GM21360 (cell line): ENCODE data around the gene TMEFF2.

ENCODE experiments used
- ATAC-seq: cut with Tn5 transposase; IDR thresholded peaks from one replicate; pipeline ENCODE4 v1.9.1; 2021; ENCODE audit warnings: mild to moderate bottlenecking, moderate library complexity; ENCODE audit not compliant: unreplicated experiment

Gene TMEFF2

DNA sequence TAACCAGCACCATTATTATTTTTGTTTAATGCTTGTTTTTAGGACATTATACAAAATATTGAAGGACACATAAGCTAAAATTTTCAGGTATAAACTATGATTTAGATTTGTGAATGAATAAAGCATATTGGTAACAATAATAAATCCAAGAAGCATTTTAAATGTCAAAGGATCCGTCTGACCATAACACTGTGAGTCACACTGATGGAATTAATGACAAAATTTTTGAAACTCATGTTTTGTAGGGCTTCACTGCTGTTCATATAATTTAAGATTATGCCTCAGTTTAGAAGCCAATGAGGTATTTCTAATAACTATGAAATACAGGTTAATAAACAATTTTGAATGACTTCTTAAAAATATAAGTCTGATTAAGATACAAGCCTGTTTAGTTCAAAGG lies 124.6 kb downstream of the TMEFF2 start:
- ATAC-seq: no peak

DNA sequence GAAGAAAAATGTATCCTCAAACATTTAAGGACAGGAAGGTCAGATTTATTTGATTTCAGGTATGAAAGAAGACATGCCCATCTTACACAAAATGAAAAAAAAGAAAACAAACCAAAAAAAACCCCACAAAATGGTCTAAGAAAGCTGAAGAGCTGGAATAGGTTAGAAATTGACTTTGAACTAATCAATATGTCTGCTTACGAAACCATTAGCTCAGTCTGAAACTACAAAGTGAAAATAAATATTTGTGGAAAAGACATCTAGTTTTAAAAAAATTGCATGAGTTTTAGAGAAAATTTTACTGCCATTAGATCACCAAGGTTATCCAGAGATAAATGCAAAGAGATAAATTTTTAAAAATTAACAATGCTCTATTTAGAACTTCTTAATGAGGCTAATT lies 125.3 kb downstream of the TMEFF2 start:
- ATAC-seq: no peak

DNA sequence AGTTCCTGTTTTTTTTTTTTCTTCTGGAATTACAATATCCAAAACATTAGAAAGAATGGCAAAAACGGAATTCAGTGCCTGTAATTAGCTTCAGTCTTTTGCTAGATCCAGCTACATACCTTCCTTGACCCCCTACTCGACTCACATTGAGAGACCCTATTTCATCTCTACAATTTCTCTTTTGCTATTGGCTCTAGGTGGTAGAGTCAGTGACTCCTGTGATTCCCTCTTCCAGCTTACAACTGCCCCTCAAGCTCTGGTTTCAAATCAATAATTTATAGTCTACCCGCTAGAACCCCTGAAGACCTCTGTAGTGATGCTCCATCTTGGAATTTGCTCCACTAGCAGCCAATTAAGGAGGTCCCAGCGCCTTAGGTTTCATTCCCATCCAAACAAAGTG lies 125.8 kb downstream of the TMEFF2 start:
- no peak for ATAC-seq

DNA sequence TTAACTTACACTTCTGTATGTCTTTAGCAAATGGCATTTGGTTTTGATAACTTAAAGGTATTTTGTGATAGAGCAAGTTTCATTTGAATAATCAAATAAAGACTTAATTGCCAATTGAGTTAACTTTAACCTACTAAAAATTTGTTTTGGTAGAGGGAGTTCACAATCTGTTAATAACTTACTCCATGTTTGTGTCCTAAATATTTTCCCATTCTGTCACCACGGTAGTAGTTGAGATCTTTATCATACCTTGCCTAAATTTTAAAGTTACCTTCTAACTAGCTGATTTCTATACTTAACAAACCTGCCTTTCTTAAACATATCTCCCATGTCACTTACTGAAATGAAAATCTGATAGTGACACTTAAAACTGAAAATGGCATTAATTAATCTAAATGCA lies 127.1 kb downstream of the TMEFF2 start:
- no peak for ATAC-seq

DNA sequence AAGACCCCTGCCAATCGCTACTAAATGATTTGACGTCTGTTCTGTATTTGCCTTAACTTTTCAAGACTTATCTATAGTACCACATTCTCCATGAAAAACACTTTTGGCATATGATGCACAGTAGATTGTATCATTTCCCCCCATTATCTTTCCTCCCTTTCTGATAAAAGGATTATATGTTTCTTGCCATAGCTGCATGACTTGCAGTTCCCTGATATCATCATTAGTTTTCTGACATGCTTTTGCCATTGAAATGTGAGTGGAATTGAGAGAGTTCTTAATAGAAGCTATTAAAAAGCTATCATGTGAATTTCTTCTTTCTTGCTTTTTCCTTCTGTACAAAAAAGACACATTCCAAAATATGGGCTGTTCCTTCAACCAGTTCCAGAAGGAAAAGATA lies 130.3 kb downstream of the TMEFF2 start:
- ATAC-seq: no peak

DNA sequence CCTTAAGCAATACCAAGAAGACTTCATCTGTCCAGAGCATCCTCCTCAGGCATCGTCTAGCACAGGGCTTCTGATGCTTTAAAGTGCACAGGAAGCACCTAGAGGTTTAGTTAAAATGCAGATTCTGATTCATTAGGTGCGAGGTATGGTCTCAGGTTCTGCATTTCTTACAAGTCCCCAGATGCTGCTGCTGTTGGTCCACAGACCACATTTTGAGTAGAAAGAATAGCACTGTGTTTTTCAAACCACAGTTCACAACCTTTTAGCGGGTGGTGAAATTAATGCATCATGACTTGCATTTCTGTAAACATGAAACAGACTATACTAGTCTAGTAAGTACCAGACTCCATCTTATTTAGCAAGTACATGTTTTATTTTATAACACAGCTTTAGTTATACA lies 134.6 kb downstream of the TMEFF2 start:
- ATAC-seq: no peak

DNA sequence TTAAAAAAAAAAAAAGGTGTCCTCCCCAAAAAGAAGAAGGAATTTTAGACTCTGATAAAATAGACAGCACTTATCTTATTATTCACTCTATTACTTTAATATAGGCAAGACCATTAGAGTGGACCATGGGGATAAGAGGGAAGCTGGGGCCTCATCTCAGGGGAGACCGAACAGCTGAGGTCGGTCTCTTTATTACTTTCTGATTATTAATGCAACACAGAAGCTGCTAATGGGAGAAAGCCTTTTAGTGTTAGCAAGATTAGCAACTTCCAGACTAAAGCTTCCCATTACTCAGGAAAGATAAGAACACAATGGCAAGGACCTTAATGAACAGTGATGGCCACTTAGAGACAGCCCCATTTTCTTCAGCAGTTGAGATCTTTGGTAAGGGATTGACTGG lies 135.5 kb downstream of the TMEFF2 start:
- ATAC-seq: no peak

DNA sequence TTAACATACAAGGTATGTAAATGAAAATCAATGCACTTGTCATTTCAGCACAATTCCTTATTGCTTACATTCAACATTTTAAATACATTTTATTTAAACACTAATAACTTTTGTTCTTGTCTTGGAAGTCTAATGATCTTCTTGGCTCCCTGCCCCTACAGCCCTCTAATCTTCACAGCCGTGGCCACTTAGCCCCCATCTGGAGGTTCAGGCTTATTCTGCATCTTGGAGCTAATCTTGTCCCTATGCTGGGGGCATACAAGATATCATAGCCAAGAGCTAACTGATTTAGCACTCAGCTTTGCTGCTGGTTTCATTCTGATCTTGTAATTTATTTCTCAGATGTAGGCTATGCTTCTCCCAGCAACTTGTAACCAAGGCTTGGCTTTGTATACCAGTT lies 140.8 kb downstream of the TMEFF2 start:
- ATAC-seq: no peak

DNA sequence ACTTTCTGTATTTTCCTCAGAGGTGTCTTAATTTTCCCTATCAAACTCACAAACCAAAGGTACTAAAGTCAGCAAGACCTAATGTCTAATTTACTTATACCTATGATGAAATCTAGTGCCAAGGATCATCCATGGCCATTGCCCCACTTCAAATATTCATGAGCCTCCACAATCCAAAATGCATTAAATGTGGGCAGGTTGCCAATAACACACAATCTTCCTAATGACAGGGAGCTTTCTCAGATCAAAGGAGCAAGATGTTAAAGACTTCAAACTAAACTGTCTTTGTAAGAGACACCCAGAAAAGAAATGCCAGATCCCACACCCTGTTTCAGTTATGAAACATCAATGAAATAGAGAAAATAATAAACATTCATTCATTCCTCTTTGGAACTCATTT lies 143.2 kb downstream of the TMEFF2 start:
- no peak for ATAC-seq

DNA sequence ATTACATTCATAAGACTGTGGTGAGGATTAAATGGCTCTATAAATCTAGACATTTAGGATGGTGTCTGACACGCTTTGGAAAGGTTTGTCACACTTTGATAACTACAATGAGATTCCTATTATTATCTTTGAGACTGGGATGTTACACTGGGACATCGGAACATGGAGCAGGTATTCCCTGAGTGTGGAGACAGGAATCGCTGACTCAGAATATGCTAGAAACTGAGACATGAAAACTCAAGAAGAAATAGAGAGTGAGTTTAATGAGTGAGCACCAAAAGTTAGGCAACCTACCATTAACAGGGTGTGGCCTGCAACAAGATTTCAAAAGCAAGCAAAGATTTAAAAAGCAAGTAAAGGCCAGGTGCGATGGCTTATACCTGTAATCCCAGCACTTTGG lies 145.4 kb downstream of the TMEFF2 start:
- no peak for ATAC-seq

DNA sequence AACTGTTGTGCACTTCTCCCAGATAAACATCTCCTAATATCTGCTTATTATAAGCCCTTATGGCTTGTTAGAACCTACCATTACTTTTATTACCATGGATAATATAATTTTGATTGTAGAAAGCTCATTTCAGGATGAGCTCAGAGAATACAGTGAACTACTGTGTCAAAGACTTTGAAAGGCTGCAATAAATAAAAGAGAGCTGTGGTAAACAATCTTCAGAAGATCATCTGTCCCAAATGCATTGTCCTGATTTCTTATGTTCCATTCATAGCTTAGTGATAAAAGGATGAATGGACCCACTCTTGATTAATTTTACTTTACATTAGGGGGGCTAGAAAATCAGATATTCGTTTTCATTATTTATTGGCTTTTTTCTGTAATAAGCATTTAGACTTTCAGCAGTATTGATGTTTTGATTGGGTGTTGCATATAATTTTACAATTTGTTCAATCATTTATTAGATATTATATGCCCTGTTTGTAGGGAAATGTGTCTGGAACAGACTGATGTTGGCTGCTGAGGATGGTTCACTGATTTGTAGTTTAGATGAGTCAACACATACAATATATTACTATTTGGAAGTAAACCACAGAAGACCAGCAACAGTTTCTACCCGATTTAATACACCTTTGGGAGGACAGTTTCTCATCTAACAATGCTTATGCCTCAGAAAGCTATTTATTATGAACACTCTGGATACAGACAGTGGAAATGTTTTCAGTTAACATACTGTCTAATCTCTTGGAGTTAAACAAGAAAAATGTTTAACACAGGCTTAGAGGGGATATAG lies 147.2 kb downstream of the TMEFF2 start:
- ATAC-seq: no peak

DNA sequence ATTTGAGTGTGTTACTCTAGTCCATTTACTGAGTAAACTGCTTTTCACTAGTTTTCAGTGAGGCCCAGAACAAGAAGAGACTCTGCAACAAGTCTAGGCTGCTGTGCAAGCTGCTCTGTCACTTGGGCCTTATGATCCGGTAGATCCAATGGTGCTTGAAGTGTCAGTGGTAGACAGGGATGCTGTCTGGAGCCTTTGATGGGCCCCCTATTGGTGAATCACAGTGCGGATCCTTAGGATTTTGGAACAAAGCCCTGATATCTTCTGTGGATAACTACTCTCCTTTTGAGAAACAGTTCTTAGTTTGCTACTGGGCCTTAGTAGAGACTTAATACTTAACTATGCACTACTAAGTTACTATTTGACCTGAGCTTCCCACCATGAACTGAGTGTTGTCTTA lies 150.2 kb downstream of the TMEFF2 start:
- no peak for ATAC-seq

DNA sequence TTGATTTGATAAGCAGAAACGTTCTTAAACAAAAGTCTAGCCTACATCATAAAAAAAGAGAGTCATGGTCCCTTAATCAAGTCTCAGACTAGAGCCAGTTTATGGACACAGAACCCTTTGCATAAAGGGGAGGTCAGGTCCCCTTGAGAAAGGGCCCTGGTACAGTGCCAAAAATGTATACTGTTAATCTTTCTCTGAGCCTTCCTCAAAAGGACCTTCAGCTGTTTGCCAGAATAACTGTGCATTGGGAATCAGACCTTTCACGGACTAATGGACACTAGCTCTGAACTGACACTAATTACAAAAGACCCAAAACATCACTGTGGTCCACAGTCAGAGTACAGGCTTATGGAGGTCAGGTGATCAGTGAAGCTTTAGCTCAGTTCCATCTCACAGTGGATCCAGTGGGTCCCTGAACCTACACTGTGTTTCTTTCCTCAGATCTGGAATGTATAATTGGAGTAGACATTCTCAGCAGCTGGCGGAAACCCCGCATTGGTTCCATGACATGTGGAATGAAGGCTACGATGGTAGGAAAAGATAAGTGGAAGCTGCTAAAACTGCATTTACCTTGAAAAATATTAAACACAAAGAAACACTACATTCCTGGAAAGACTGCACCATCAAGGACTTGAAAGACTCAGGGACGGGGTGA lies 151.4 kb downstream of the TMEFF2 start:
- no peak for ATAC-seq

DNA sequence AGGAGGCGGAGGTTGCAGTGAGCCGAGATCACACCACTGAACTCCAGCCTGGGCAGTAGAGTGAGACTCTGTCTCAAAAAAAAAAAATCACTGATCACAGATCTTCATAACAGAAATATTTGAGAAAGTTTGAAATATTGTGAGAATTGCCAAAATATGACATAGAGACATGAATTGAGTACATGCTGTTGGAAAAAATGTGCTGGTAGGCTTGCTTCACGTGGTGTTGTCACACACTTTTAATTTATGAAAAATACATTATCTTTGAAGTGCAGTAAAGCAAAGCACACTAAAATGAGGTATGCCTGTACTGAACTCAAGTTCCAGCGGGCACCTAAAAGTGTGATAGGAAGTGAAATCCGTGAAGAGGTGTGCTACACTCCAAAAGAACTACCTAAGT lies 152.6 kb downstream of the TMEFF2 start:
- ATAC-seq: no peak

DNA sequence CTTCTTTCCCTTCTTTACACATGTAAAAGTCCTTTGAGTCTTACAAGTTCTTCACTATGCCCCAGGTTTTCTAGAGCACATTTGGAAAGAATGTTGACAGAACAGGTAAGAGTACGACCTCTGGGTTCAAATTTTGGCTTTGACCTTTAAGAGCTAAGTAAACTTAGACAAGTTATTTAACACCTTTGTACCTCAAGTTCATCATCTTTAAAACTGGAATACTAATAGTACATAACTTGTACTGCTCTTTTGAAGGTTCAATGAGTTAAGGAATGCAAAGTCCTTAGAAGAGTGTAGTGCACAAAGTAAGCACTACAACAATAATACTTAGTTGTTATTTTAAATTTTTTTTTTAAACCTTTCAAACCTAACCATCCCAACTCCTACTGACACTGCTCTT lies 156.6 kb downstream of the TMEFF2 start:
- no peak for ATAC-seq

DNA sequence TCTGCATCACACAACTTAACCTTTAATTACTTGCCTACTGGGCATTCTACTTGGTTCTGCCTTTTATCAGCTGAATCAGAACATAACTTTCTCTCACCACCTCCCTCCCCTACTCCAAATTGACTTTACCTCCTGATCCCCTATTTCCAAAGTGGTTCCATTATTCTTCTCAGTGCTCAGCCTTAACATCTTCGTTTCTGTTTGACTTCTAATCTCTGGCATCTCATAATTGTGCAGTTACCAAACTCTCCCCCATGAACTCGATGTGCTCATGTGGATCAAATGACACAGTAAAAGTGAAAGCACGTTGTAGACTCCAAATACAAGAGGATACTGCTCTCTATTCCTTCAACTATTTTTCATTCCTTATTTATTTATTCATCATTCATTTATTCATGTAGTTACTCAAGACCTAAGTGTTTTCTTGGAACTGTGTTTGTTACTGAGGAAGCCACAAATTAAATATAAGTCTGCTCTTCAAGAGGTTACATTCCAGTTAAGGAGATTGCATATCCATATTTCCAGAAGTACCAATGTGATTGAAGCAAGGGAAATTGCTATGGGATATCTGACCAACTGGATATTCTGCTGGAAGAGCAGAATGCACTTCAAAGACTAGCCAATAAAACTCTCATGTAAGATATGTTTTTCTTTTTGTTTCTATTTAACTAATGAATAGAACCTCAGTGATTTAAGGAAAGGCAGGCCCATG lies 158.8 kb downstream of the TMEFF2 start:
- ATAC-seq: no peak

DNA sequence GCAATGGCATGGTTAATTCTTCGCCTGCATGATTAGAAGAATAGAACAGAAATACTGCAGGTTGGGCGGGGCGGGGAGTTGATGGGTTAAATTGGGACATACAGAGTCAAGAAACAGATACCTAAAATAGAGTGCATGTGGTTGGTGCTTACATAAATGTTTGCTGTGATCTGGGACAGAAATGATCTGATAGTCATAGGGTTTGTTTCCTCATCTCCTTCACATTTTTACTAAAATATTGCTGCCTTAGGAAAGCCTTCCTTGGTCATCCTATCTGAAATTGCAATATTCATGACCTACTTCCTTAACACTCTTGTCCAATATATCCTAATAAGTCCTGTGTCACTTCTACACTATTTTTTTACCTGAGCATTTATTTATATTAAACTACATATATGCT lies 163.9 kb downstream of the TMEFF2 start:
- no peak for ATAC-seq

DNA sequence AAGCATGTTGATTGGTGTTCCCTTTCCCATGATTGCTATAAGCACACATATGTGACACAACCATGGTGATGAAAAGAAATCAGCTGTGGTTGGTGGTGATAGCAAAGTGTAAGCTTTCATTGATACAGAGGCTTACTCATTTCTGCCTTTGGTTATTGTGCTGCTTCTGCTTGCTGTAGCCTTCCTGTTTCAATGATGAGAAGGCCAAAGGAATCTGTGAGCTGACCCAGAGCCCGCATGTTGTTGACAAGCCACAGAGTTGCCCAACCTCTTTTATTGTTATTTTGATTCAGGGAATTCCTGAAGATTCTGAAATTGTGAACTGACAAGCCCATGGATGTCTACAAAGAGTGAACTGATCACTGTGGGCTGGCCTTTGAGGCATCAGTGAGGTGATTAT lies 164.4 kb downstream of the TMEFF2 start:
- no peak for ATAC-seq

DNA sequence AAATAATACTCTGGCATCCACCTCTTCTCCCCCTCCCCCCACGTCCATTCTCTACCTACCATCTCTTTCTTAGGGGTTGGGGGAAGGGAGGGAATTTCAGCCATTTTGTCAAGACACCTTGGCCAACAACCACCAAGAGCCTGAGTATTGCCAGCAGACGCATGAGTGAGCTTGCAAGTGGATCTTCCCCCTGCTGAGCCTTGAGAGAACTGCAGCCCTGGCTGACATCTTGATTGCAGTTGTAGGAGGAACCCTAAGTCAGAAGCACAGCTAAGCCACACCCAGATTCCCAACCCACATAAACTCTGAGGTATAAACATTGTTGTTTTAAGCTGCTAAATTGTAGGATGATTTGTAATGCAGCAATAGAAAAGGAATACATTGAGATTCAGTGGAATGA lies 165.6 kb downstream of the TMEFF2 start:
- ATAC-seq: peak; percentile 96

DNA sequence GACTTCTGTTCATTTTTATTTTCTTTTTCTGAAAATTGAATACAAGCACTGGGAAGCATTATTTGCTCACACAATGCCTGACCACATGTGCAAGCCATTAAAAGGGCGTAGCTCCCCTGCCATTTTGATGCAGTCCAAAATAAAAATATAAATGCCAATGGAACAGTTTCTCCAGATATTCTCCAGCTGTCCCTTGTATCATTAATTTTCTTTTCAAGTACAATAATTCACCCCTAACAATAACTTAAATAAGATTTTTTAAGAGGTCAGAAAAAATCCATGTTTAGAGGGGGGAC lies 168.0 kb downstream of the TMEFF2 start:
- no peak for ATAC-seq

DNA sequence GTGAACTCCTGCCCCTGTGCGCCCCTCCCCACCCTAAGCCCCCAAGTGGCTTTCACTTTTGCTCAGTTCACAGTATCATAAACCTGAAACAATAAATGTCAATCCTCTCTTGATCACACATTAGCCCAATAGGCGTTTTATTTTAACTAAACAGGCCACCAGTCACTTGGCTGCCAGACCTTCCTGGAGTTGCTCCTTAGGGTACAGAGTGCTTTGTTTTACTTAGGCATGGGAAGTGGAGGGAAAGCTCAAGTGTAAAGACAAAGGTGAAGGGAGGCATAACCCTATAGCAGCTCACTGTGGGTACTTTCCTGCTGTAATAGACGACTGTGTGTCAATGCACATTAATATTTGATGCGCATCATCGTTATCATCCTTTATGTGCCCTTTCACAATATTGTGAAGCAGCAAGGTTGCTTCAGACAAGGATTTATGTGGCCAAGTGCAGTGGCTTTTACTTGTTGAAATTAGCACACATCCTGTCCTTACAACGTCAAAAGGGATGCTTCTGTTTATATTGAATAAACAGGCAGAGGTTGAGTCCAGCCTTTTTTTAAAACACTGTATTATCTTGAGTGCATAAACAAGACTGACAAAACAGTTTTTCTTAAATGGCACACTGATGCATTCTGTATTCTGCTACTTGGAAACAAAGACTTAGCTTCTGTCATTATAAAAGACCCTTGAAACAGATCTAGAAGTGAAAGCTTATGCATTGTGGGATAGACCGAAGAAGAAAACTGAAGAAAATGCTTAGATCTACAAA lies 168.5 kb downstream of the TMEFF2 start:
- no peak for ATAC-seq

DNA sequence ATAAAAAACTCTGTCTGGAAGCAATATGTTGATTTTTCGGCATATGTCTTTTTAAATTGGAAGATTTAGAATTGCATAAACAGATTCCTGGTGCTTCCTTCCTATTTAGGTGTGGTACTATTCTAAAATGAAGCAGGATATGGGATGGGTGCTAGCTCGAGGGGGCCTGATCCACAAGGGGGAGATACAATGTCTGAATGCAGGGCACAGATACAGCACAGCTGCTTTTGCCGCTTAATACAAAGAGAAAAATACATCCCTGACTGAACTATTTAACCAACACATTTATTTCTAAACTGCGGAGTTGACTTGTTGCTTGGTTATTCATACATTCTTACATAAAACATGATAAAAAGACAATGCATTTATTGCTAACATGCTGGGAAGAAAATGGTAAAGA lies 169.1 kb downstream of the TMEFF2 start:
- ATAC-seq: no peak
